ENCODE results near the gene TRAF6. TPM values are rescaled to one million over a fixed set of nuclear protein-coding genes. Genes with fewer than 3 reads are reported as not detected.

The TRAF6 gene
- polyA plus RNA-seq, 6 donors from 2014 or later: 13.3 to 33.1 (median 15.6) TPM

GRCh38 chr11:36510594-36510942, 496 bp upstream of the TRAF6 start:
- ATAC-seq (ENCODE audit: low read depth in 2 of 2) (no peak), DNase-seq (no peak)
- Mint-ChIP-seq H3K4me3 (peak overlapping the region; percentile 90 to 100 (median 98)), H3K4me1 (peaks cover 25 to 32% (median 29%) of the 10 kb centered on the region in 3 donors), H3K9me3 (peaks cover 0 to 2% (median 0%) of the 10 kb centered on the region in 7 donors), H3K27me3 (peaks cover 10 to 17% (median 14%) of the 10 kb centered on the region in 3 donors), H3K36me3 (peaks cover 7 to 10% of the 10 kb centered on the region in 2 donors), H3K27ac (peak overlapping the region in 4 of 6 donors; percentile 54 to 98 (median 94))

GRCh38 chr11:36509201-36509639, 852 bp downstream of the TRAF6 start:
- H3K9me3 Mint-ChIP-seq: peaks cover 0 to 2% (median 0%) of the 10 kb centered on the region in 7 donors

GRCh38 chr11:36508743-36509142, 1.3 kb downstream of the TRAF6 start:
- Mint-ChIP-seq H3K9me3 (no peaks in the 10 kb centered on the region), H3K27me3 (peaks cover 0 to 9% (median under 1%) of the 10 kb centered on the region in 3 donors), H3K4me3 (peak overlapping the region; percentile 90 to 100 (median 98)), H3K36me3 (peaks cover 3 to 14% of the 10 kb centered on the region in 2 donors), H3K4me1 (peaks cover 32 to 38% (median 38%) of the 10 kb centered on the region in 3 donors), H3K27ac (peak overlapping the region in 5 of 6 donors; percentile 92 to 98 (median 96))
- no peak for ATAC-seq (ENCODE audit: low read depth in 2 of 2)
- DNase-seq: no peak

More at GRCh38 chr11:36509201-36509639, 852 bp downstream of the TRAF6 start:
- peak overlapping the region; percentile 90 to 100 (median 98) for H3K4me3 Mint-ChIP-seq
- H3K27ac Mint-ChIP-seq: peak overlapping the region; percentile 92 to 98 (median 96)
- H3K36me3 Mint-ChIP-seq: peaks cover 8 to 12% of the 10 kb centered on the region in 2 donors
- ATAC-seq (ENCODE audit: low read depth in 2 of 2) (peak; percentile 27 to 28), DNase-seq (peak; percentile 10)
- peaks cover 0 to 12% (median 5%) of the 10 kb centered on the region in 3 donors for H3K27me3 Mint-ChIP-seq
- H3K4me1 Mint-ChIP-seq: peaks cover 32 to 37% (median 37%) of the 10 kb centered on the region in 3 donors

DNA sequence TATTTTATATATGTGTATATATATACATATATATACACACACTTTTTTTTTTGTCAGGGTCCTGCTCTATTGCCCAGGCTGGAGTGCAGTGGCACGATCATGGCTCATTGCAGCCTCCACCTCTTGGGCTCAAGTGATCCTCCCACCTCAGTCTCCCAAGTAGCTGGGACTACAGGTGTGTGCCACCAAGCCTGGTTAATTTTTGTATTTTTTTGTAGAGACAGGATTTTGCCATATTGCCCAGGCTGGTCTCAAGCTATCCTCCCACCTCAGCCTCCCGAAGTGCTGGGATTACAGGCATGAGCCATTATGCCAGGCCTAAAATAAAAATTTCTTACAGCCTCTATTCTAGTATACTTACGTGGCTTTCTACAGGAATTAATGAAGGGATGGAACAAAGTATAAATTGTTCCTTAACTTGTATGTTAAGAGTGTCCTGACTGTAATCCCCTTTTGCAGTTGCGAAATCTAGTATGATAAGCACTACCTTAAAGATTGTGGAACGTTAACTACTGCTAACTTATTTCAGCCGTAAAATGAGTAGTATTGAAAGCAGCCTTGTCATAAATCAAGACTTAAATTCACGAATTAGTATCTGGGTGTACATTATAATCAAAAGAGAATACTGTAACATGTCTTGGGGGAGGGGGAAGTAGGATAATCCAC, 2.1 kb downstream of the TRAF6 start:
- H3K4me3 Mint-ChIP-seq: peak overlapping the region; percentile 6 to 100 (median 94)

GRCh38 chr11:36501236-36501635, 8.8 kb downstream of the TRAF6 start:
- Mint-ChIP-seq H3K36me3 (peaks cover 0 to 17% of the 10 kb centered on the region in 2 donors), H3K27ac (no peak overlapping the region), H3K4me1 (peaks cover 10 to 29% (median 21%) of the 10 kb centered on the region in 3 donors), H3K27me3 (no peaks in the 10 kb centered on the region), H3K4me3 (no peak overlapping the region), H3K9me3 (no peaks in the 10 kb centered on the region)
- DNase-seq: no peak
- ATAC-seq (ENCODE audit: low read depth in 2 of 2): no peak

More for the DNA sequence above, 2.1 kb downstream of the TRAF6 start:
- no peak for DNase-seq
- Mint-ChIP-seq H3K36me3 (peaks cover 0 to 14% of the 10 kb centered on the region in 2 donors), H3K27ac (peak overlapping the region in 2 of 6 donors; percentile 96 to 98), H3K4me1 (peaks cover 32 to 43% (median 38%) of the 10 kb centered on the region in 3 donors), H3K9me3 (no peaks in the 10 kb centered on the region), H3K27me3 (peaks cover 0 to 3% (median 0%) of the 10 kb centered on the region in 3 donors)
- ATAC-seq (ENCODE audit: low read depth in 2 of 2): no peak

DNA sequence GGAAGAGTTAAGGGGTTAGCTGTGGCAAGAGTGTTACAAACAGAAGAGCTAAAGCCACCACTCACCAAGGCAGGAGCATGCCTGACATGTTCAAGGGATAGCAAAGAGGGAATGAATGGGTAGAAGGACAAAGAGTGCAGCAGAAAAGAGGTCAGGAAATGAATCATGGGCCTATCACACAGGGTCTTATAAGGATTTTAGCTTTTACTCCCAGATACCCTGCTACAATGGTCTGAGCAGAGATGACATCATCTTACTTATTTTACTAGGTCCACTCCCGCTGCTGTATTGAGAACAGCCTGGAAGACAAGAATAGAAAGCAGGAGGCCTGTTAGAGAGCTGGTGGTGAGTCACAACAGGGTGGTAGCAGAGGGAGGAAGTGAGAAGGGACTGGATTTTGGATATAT, 9.8 kb downstream of the TRAF6 start:
- Mint-ChIP-seq H3K27me3 (no peaks in the 10 kb centered on the region), H3K4me3 (peak overlapping the region in 1 of 8 donors; percentile 17), H3K27ac (peak overlapping the region in 2 of 6 donors; percentile 12 to 55), H3K36me3 (peaks cover 0 to 17% of the 10 kb centered on the region in 2 donors), H3K4me1 (peaks cover 10 to 24% (median 15%) of the 10 kb centered on the region in 3 donors), H3K9me3 (no peaks in the 10 kb centered on the region)
- no peak for DNase-seq
- no peak for ATAC-seq (ENCODE audit: low read depth in 2 of 2)

- Mint-ChIP-seq H3K4me3 (no peak overlapping the region), H3K36me3 (peaks cover 0 to 13% of the 10 kb centered on the region in 2 donors), H3K27me3 (no peaks in the 10 kb centered on the region), H3K4me1 (peaks cover 7 to 19% (median 10%) of the 10 kb centered on the region in 3 donors), H3K27ac (peak overlapping the region in 1 of 6 donors; percentile 59), H3K9me3 (no peaks in the 10 kb centered on the region)
- no peak for DNase-seq
- ATAC-seq (ENCODE audit: low read depth in 2 of 2): no peak
Observed at GRCh38 chr11:36499315-36499714, 10.8 kb downstream of the TRAF6 start.

- Mint-ChIP-seq H3K27ac (no peak overlapping the region), H3K27me3 (no peaks in the 10 kb centered on the region), H3K4me1 (peaks cover 5 to 17% (median 10%) of the 10 kb centered on the region in 3 donors), H3K4me3 (no peak overlapping the region), H3K36me3 (peaks cover 0 to 9% of the 10 kb centered on the region in 2 donors), H3K9me3 (no peaks in the 10 kb centered on the region)
- DNase-seq: no peak
- ATAC-seq (ENCODE audit: low read depth in 2 of 2): no peak
Observed at GRCh38 chr11:36498721-36499120, 11.4 kb downstream of the TRAF6 start.

- no peak overlapping the region for H3K4me3 Mint-ChIP-seq
- H3K36me3 Mint-ChIP-seq: peaks cover 10 to 15% of the 10 kb centered on the region in 2 donors
- H3K27me3 Mint-ChIP-seq: no peaks in the 10 kb centered on the region
- H3K4me1 Mint-ChIP-seq: peaks cover 5 to 12% (median 10%) of the 10 kb centered on the region in 3 donors
- no peaks in the 10 kb centered on the region for H3K9me3 Mint-ChIP-seq
- no peak for DNase-seq
- peak overlapping the region in 1 of 6 donors; percentile 9 for H3K27ac Mint-ChIP-seq
- no peak for ATAC-seq (ENCODE audit: low read depth in 2 of 2)
Observed at GRCh38 chr11:36493332-36493731, 16.7 kb downstream of the TRAF6 start.

- Mint-ChIP-seq H3K27me3 (no peaks in the 10 kb centered on the region), H3K27ac (peak overlapping the region in 3 of 6 donors; percentile 9 to 46 (median 24)), H3K4me1 (peaks cover 9 to 17% (median 13%) of the 10 kb centered on the region in 3 donors), H3K36me3 (peaks cover 10 to 15% of the 10 kb centered on the region in 2 donors), H3K4me3 (no peak overlapping the region), H3K9me3 (no peaks in the 10 kb centered on the region)
- ATAC-seq (ENCODE audit: low read depth in 2 of 2): peak in 1 of 2 donors; percentile 55
- peak; percentile 51 for DNase-seq
Observed at GRCh38 chr11:36492724-36493304, 17.3 kb downstream of the TRAF6 start.

DNA sequence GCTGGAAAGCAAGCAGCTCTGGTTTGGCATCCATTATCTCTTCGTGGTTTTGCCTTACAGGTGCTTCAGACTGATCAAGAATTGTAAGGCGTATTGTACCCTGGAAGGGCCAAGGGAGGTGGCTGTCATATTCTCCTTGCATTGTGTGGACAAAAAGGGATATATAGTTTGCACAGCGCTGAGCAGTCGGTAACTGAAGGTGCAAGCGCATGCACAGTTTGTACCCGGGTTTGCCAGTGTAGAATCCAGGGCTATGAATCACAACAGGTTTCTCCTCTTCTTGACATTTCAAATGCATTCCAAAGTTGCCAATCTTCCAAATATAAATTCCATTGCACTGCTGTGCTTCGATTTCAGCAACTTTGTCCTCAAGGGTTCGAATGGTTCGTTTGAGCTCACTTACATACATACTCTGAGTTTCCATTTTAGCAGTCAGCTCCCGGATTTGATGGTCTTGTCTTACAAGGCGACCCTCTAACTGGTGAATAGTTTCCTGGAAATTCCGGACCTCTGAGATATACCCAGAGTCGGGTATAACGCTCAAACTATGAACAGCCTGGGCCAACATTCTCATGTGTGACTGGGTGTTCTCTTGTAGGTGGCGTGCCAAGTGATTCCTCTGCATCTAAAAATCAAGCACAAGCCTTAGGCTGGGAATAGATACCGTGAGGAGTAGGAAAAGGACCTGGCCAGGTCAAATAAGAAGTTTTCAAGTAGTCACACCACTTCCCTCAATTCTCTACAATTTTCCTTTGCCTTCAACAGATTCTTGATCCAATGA, 19.9 kb downstream of the TRAF6 start:
- no peak for ATAC-seq (ENCODE audit: low read depth in 2 of 2)
- Mint-ChIP-seq H3K4me1 (peaks cover 20 to 33% (median 29%) of the 10 kb centered on the region in 3 donors), H3K27me3 (no peaks in the 10 kb centered on the region)

DNA sequence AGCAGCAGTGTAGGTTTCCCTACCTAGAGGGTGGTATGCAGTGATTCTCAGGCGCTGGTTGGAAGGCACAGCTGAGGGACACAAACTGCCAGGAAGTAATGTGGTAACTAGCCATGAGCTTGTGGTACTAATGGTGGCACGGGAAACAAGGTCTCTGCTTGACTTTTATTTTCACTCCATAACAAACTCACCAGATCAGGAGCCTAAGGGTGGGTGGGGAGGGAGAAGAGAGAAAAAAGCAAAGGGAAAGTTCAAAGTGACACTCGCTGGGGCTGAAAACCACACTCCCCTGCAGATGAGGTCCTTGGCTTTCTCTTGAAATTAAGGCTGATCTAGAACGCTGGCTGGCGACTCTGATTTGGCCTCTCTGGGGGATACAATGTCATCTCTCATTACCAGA, 22.0 kb downstream of the TRAF6 start:
- ATAC-seq (ENCODE audit: low read depth in 2 of 2): peak; percentile 40 to 43

More for the DNA sequence above, 19.9 kb downstream of the TRAF6 start:
- H3K4me3 Mint-ChIP-seq: peak overlapping the region in 1 of 8 donors; percentile 24
- H3K27ac Mint-ChIP-seq: peak overlapping the region in 2 of 6 donors; percentile 47 to 69
- no peak for DNase-seq
- no peaks in the 10 kb centered on the region for H3K9me3 Mint-ChIP-seq
- peaks cover 10 to 15% of the 10 kb centered on the region in 2 donors for H3K36me3 Mint-ChIP-seq

GRCh38 chr11:36487619-36488018, 22.5 kb downstream of the TRAF6 start:
- Mint-ChIP-seq H3K4me1 (peaks cover 22 to 33% (median 27%) of the 10 kb centered on the region in 3 donors), H3K4me3 (peak overlapping the region; percentile 69 to 87 (median 76)), H3K36me3 (peaks cover 10 to 15% of the 10 kb centered on the region in 2 donors), H3K27me3 (no peaks in the 10 kb centered on the region), H3K9me3 (no peaks in the 10 kb centered on the region), H3K27ac (peak overlapping the region; percentile 86 to 95 (median 92))
- ATAC-seq (ENCODE audit: low read depth in 2 of 2) (peak in 1 of 2 donors; percentile 52), DNase-seq (no peak)

More for the DNA sequence above, 22.0 kb downstream of the TRAF6 start:
- peak overlapping the region; percentile 86 to 95 (median 92) for H3K27ac Mint-ChIP-seq
- no peak for DNase-seq
- H3K9me3 Mint-ChIP-seq: no peaks in the 10 kb centered on the region
- no peaks in the 10 kb centered on the region for H3K27me3 Mint-ChIP-seq
- H3K4me3 Mint-ChIP-seq: peak overlapping the region; percentile 69 to 87 (median 76)
- H3K36me3 Mint-ChIP-seq: peaks cover 10 to 15% of the 10 kb centered on the region in 2 donors
- peaks cover 22 to 33% (median 32%) of the 10 kb centered on the region in 3 donors for H3K4me1 Mint-ChIP-seq
